ENCODE data around the gene GNPTG. TPM values are rescaled to one million over a fixed set of nuclear protein-coding genes. Genes with fewer than 3 reads are reported as not detected.

Gene GNPTG
- total and polyA plus RNA-seq, 7 donors = 28.0 to 60.1 (median 43.5) TPM

GRCh38 chr16:1333854-1334700 is 17.7 kb upstream of the GNPTG start:
- Histone ChIP-seq H3K27ac (no peak overlapping the region), H3K9me3 (peaks cover 0 to 5% (median 0%) of the 10 kb centered on the region in 4 donors), H3K4me3 (peak overlapping the region in 3 of 4 donors; percentile 29 to 41 (median 40)), H3K36me3 (no peaks in the 10 kb centered on the region), H3K4me1 (peaks cover 0 to 34% (median 26%) of the 10 kb centered on the region in 4 donors), H3K27me3 (peaks cover 33 to 63% (median 51%) of the 10 kb centered on the region in 3 donors)
- no peak for TF ChIP-seq POLR2A (IDR thresholded peaks at IDR 0.05)
- DNase-seq = no peak
- 2 to 4% methylated on average over 78 of the region's 78 CpGs for WGBS, 2 donors
- intact Hi-C loops (cut with DNase I) = no loop called here

GRCh38 chr16:1334739-1335138 is 17.0 kb upstream of the GNPTG start:
- Histone ChIP-seq H3K9me3 (peaks cover 0 to 5% (median 0%) of the 10 kb centered on the region in 4 donors), H3K4me3 (no peak overlapping the region), H3K27ac (no peak overlapping the region), H3K36me3 (no peaks in the 10 kb centered on the region), H3K27me3 (peaks cover 33 to 63% (median 51%) of the 10 kb centered on the region in 3 donors), H3K4me1 (peaks cover 0 to 34% (median 26%) of the 10 kb centered on the region in 4 donors)
- 32 to 34% methylated on average over 9 of the region's 9 CpGs for WGBS, 2 donors
- intact Hi-C loops (cut with DNase I) = no loop called here
- DNase-seq = no peak
- TF ChIP-seq POLR2AphosphoS5 (IDR thresholded peaks at IDR 0.05) (no peak), EP300 (IDR thresholded peaks at IDR 0.05) (no peak), CTCF (IDR thresholded peaks at IDR 0.05) (no peak), POLR2A (IDR thresholded peaks at IDR 0.05) (no peak)

GRCh38 chr16:1335211-1335971 is 16.3 kb upstream of the GNPTG start:
- Histone ChIP-seq H3K27ac (no peak overlapping the region), H3K27me3 (peaks cover 33 to 63% (median 51%) of the 10 kb centered on the region in 3 donors), H3K9me3 (peaks cover 0 to 5% (median 0%) of the 10 kb centered on the region in 4 donors), H3K4me1 (peaks cover 0 to 34% (median 26%) of the 10 kb centered on the region in 4 donors), H3K4me3 (no peak overlapping the region), H3K36me3 (no peaks in the 10 kb centered on the region)
- intact Hi-C loops (cut with DNase I) = no loop called here
- no peak for DNase-seq
- TF ChIP-seq POLR2AphosphoS5 (IDR thresholded peaks at IDR 0.05) (no peak), CTCF (IDR thresholded peaks at IDR 0.05) (no peak), POLR2A (IDR thresholded peaks at IDR 0.05) (no peak), EP300 (IDR thresholded peaks at IDR 0.05) (no peak)
- 19 to 36% methylated on average over 16 of the region's 16 CpGs for WGBS, 2 donors

DNA sequence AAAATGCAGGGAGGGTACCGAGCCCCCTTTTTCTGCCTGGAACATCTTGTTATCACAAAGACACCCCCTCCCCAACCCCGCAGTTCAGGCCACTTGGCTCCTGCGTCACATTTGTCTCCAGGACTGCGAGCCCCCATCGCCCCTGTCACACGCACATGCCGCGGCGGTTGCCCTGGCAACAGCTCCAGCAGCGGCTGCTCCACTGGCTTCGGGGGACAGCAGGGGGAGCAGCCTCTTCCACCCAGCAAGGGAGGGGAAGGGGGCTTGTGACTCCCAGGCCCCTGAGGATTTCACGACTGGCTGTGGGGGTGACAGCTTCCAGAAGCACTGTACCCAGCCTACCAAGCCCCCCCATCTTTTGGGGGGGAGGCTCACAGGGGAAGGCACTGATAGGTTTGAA is 15.7 kb upstream of the GNPTG start:
- no peaks in the 10 kb centered on the region for H3K9me3 ChIP-seq
- DNase-seq = no peak
- H3K27ac ChIP-seq = no peak overlapping the region
- TF ChIP-seq POLR2A (IDR thresholded peaks at IDR 0.05) = no peak
- TF ChIP-seq EP300 (IDR thresholded peaks at IDR 0.05) = no peak
- no peak for TF ChIP-seq POLR2AphosphoS5 (IDR thresholded peaks at IDR 0.05)
- no peak for TF ChIP-seq CTCF (IDR thresholded peaks at IDR 0.05)
- peaks cover 0 to 34% (median 26%) of the 10 kb centered on the region in 4 donors for H3K4me1 ChIP-seq
- H3K4me3 ChIP-seq = no peak overlapping the region
- no peaks in the 10 kb centered on the region for H3K36me3 ChIP-seq
- intact Hi-C loops (cut with DNase I) = no loop called here
- 10 to 12% methylated on average over 12 of the region's 12 CpGs for WGBS, 2 donors
- H3K27me3 ChIP-seq = peaks cover 33 to 59% (median 49%) of the 10 kb centered on the region in 3 donors

DNA sequence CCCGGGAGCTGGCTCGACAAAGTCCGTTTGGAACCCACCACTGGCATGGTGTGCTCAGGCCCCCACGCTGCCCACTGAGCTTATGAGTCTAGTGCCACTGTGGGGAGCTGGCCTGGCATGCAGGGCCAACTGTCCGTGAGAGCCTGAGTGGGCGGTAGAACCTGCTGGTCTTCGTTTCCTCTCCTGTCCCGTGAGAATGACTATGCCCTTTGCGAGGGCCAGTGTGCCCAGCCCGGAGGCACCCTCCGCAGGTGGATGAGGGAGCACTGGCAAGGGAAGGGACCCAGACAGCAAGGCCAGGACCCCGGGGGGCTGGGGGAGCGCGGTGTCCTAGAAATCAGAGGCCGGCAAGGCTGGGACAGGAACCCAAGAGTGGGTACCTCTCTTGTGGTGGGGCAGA is 15.1 kb upstream of the GNPTG start:
- intact Hi-C loops (cut with DNase I) = no loop called here
- TF ChIP-seq EP300 (IDR thresholded peaks at IDR 0.05) (no peak), CTCF (IDR thresholded peaks at IDR 0.05) (no peak), POLR2AphosphoS5 (IDR thresholded peaks at IDR 0.05) (no peak), POLR2A (IDR thresholded peaks at IDR 0.05) (no peak)
- Histone ChIP-seq H3K4me3 (no peak overlapping the region), H3K4me1 (peaks cover 0 to 29% (median 26%) of the 10 kb centered on the region in 4 donors), H3K36me3 (no peaks in the 10 kb centered on the region), H3K27me3 (peaks cover 33 to 53% (median 44%) of the 10 kb centered on the region in 3 donors), H3K9me3 (no peaks in the 10 kb centered on the region), H3K27ac (no peak overlapping the region)
- WGBS, 2 donors = 55 to 75% methylated on average over 15 of the region's 15 CpGs
- DNase-seq = no peak
